ENCODE data around the gene CLCN4.

Gene CLCN4

GRCh38 chrX:10109695-10110094 is 47.1 kb upstream of the CLCN4 start:
- Histone ChIP-seq H3K27me3 (ENCODE audit: insufficient read depth, low read length) (no peaks in the 10 kb centered on the region), H3K27ac (ENCODE audit: low read depth, low read length, poor library complexity, severe bottlenecking) (peak overlapping the region; percentile 98), H3F3A (ENCODE audit: insufficient read depth, low read length) (no peaks in the 10 kb centered on the region), H3K4me2 (ENCODE audit: low read length) (peak overlapping the region; percentile 66), H3K4me3 (ENCODE audit: low read depth, low read length, poor library complexity, severe bottlenecking) (peak overlapping the region; percentile 53), H4K20me1 (ENCODE audit: insufficient read depth, low read length) (no peaks in the 10 kb centered on the region), H3K36me3 (ENCODE audit: insufficient read depth, low read length) (no peaks in the 10 kb centered on the region; the same call in 1 of the 2 replicates), H3K9ac (ENCODE audit: low read length) (peak overlapping the region; percentile 64), H3K9me3 (ENCODE audit: low read length) (no peaks in the 10 kb centered on the region), H2AFZ (ENCODE audit: low read length) (no peak overlapping the region), H3K4me1 (ENCODE audit: insufficient read depth, low read length, severe bottlenecking) (peaks cover 89% of the 10 kb centered on the region), H3K79me2 (ENCODE audit: insufficient read depth, low read length) (no peaks in the 10 kb centered on the region), H3K9me2 (ENCODE audit: low read depth, low read length) (no peaks in the 10 kb centered on the region)
- TF ChIP-seq EZH2 (IDR thresholded peaks at IDR 0.05; ENCODE audit: borderline replicate concordance, low read length), result no peak
- TF ChIP-seq, protein P1, sequence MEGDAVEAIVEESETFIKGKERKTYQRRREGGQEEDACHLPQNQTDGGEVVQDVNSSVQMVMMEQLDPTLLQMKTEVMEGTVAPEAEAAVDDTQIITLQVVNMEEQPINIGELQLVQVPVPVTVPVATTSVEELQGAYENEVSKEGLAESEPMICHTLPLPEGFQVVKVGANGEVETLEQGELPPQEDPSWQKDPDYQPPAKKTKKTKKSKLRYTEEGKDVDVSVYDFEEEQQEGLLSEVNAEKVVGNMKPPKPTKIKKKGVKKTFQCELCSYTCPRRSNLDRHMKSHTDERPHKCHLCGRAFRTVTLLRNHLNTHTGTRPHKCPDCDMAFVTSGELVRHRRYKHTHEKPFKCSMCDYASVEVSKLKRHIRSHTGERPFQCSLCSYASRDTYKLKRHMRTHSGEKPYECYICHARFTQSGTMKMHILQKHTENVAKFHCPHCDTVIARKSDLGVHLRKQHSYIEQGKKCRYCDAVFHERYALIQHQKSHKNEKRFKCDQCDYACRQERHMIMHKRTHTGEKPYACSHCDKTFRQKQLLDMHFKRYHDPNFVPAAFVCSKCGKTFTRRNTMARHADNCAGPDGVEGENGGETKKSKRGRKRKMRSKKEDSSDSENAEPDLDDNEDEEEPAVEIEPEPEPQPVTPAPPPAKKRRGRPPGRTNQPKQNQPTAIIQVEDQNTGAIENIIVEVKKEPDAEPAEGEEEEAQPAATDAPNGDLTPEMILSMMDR (IDR thresholded peaks at IDR 0.05; ENCODE audit: low read length), result peak; percentile 37

- Histone ChIP-seq H3K4me3 (ENCODE audit: low read depth, low read length, poor library complexity, severe bottlenecking) (peak overlapping the region; percentile 53), H3K9ac (ENCODE audit: low read length) (peak overlapping the region; percentile 64), H3K36me3 (ENCODE audit: insufficient read depth, low read length) (no peaks in the 10 kb centered on the region; the same call in 1 of the 2 replicates), H3K9me2 (ENCODE audit: low read depth, low read length) (no peaks in the 10 kb centered on the region), H3K4me1 (ENCODE audit: insufficient read depth, low read length, severe bottlenecking) (peaks cover 89% of the 10 kb centered on the region), H3K27me3 (ENCODE audit: insufficient read depth, low read length) (no peaks in the 10 kb centered on the region), H3F3A (ENCODE audit: insufficient read depth, low read length) (no peaks in the 10 kb centered on the region), H3K4me2 (ENCODE audit: low read length) (peak overlapping the region; percentile 66), H3K9me3 (ENCODE audit: low read length) (no peaks in the 10 kb centered on the region), H3K27ac (ENCODE audit: low read depth, low read length, poor library complexity, severe bottlenecking) (peak overlapping the region; percentile 98), H4K20me1 (ENCODE audit: insufficient read depth, low read length) (no peaks in the 10 kb centered on the region), H3K79me2 (ENCODE audit: insufficient read depth, low read length) (no peaks in the 10 kb centered on the region), H2AFZ (ENCODE audit: low read length) (no peak overlapping the region)
- TF ChIP-seq, protein P1 (IDR thresholded peaks at IDR 0.05; ENCODE audit: low read length), result no peak
- no peak for TF ChIP-seq EZH2 (IDR thresholded peaks at IDR 0.05; ENCODE audit: borderline replicate concordance, low read length)
Observed at GRCh38 chrX:10110316-10110935, 46.3 kb upstream of the CLCN4 start.

DNA sequence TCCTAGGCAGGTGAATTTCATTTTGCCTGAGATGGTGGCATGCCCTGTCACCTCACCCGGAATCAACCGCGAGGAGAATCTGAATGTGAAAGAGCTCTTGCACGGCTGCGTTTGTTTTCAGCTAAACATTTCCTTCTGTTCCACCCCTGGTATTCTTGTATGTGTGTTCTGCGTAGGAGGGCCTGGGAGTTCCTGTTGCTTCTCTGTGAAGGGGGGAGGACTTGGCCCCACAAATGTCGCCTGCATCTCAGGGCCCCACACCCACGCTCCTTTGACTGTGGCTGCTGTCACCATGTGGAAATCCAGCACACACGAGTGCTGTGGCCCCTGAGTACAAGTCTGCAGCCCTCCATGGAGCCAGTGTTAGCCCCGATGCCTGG is 45.8 kb upstream of the CLCN4 start:
- H3K9ac ChIP-seq (ENCODE audit: low read length), result peak overlapping the region; percentile 64
- H3K9me2 ChIP-seq (ENCODE audit: low read depth, low read length), result no peaks in the 10 kb centered on the region
- H3K4me1 ChIP-seq (ENCODE audit: insufficient read depth, low read length, severe bottlenecking), result peaks cover 83% of the 10 kb centered on the region
- no peaks in the 10 kb centered on the region for H3K27me3 ChIP-seq (ENCODE audit: insufficient read depth, low read length)
- H2AFZ ChIP-seq (ENCODE audit: low read length), result no peak overlapping the region
- H3F3A ChIP-seq (ENCODE audit: insufficient read depth, low read length), result no peaks in the 10 kb centered on the region
- no peaks in the 10 kb centered on the region; the same call in 1 of the 2 replicates for H3K36me3 ChIP-seq (ENCODE audit: insufficient read depth, low read length)
- no peaks in the 10 kb centered on the region for H3K79me2 ChIP-seq (ENCODE audit: insufficient read depth, low read length)
- H3K4me3 ChIP-seq (ENCODE audit: low read depth, low read length, poor library complexity, severe bottlenecking), result peak overlapping the region; percentile 53
- H3K4me2 ChIP-seq (ENCODE audit: low read length), result peak overlapping the region; percentile 66
- peak overlapping the region; percentile 98 for H3K27ac ChIP-seq (ENCODE audit: low read depth, low read length, poor library complexity, severe bottlenecking)
- H3K9me3 ChIP-seq (ENCODE audit: low read length), result no peaks in the 10 kb centered on the region
- TF ChIP-seq, protein P1 (IDR thresholded peaks at IDR 0.05; ENCODE audit: low read length), result no peak
- TF ChIP-seq EZH2 (IDR thresholded peaks at IDR 0.05; ENCODE audit: borderline replicate concordance, low read length), result no peak
- no peaks in the 10 kb centered on the region for H4K20me1 ChIP-seq (ENCODE audit: insufficient read depth, low read length)

Data from OCI-LY1 (cell line).